Neural progenitor cell (in vitro differentiated cells): Measurements from ENCODE around the gene TIAM2. TPM values are rescaled to one million over a fixed set of nuclear protein-coding genes. Genes with fewer than 3 reads are reported as not detected.

ENCODE experiments used
- DNase-seq: peaks from one replicate; pipeline ENCODE4 v3.0.0-alpha.2; 2016; ENCODE audit warnings: low spot score
- H2AFZ ChIP-seq: fragments of 200-600 bp; sonication (generic); replicated peaks from 2 replicates; pipeline ENCODE4 v1.6.1; 2016; ENCODE audit warnings: antibody characterized with exemption
- H3F3A ChIP-seq: fragments of 200-600 bp; sonication (generic); 2 replicates; pipeline ENCODE4 v1.6.1; 2016; ENCODE audit warnings: antibody characterized with exemption, low read depth
- H3K27ac ChIP-seq: fragments of 200-600 bp; sonication (generic); 2 replicates; pipeline ENCODE4 v1.5.1; 2016; ENCODE audit warnings: mild to moderate bottlenecking
- H3K27me3 ChIP-seq: fragments of 200-600 bp; sonication (generic); 2 replicates; pipeline ENCODE4 v1.6.1; 2016; ENCODE audit warnings: mild to moderate bottlenecking, moderate library complexity
- H3K36me3 ChIP-seq: fragments of 200-600 bp; sonication (generic); 2 replicates; pipeline ENCODE4 v1.5.1; 2016
- H3K4me1 ChIP-seq: fragments of 200-600 bp; sonication (generic); 2 replicates; pipeline ENCODE4 v1.6.1; 2016; ENCODE audit warnings: mixed run types
- H3K4me2 ChIP-seq: fragments of 200-600 bp; sonication (generic); 2 replicates; pipeline ENCODE4 v1.6.1; 2016
- H3K4me3 ChIP-seq: fragments of 200-600 bp; sonication (generic); 2 replicates; pipeline ENCODE4 v1.5.1; 2016
- H3K79me2 ChIP-seq: fragments of 200-600 bp; sonication (generic); 2 replicates; pipeline ENCODE4 v1.6.1; 2016; ENCODE audit warnings: low read depth
- H3K9ac ChIP-seq: fragments of 200-600 bp; sonication (generic); 2 replicates; pipeline ENCODE4 v1.6.1; 2016
- H3K9me3 ChIP-seq: fragments of 200-600 bp; sonication (generic); 2 replicates; pipeline ENCODE4 v1.5.1; 2016; ENCODE audit warnings: low read depth
- H4K20me1 ChIP-seq: fragments of 200-600 bp; sonication (generic); 2 replicates; pipeline ENCODE4 v1.6.1; 2016; ENCODE audit warnings: low read depth
- H3K27ac Mint-ChIP-seq: 3 replicates; pipeline ENCODE4 v1.8.0; 2021; ENCODE audit warnings: mixed read lengths
- H3K27me3 Mint-ChIP-seq: 2 replicates; pipeline ENCODE4 v1.8.0; 2022; ENCODE audit warnings: low read depth, mild to moderate bottlenecking, inconsistent platforms, moderate library complexity, mixed read lengths; ENCODE audit not compliant: insufficient read depth
- H3K36me3 Mint-ChIP-seq: 3 replicates; pipeline ENCODE4 v1.8.0; 2021; ENCODE audit warnings: mixed read lengths
- H3K4me1 Mint-ChIP-seq: 3 replicates; pipeline ENCODE4 v1.8.0; 2021; ENCODE audit warnings: mixed read lengths
- H3K4me3 Mint-ChIP-seq: 3 replicates; pipeline ENCODE4 v1.8.0; 2021; ENCODE audit warnings: mild to moderate bottlenecking, moderate library complexity, mixed read lengths
- H3K9me3 Mint-ChIP-seq: 3 replicates; pipeline ENCODE4 v1.8.0; 2020; ENCODE audit warnings: mixed read lengths
- EZH2 ChIP-seq: fragments of 200-600 bp; sonication (generic); IDR thresholded peaks from 2 replicates; pipeline ENCODE4 v1.6.1; 2017; ENCODE audit warnings: antibody characterized with exemption, mild to moderate bottlenecking, moderate library complexity
- EZH2phosphoT487 ChIP-seq: fragments of 200-600 bp; sonication (generic); IDR thresholded peaks from 2 replicates; pipeline ENCODE4 v1.6.1; 2017; ENCODE audit warnings: antibody characterized with exemption
- total RNA-seq: library from RNA; depleted of rRNA; stranded (reverse); fragments of >200 nt; gene quantifications from 2 replicates; pipeline ENCODE4 v1.2.3, GENCODE V29; 2015; ENCODE audit warnings: low replicate concordance
- TF ChIP-seq, protein P1 (sequence below): fragments of 200-600 bp; sonication (generic); IDR thresholded peaks from 2 replicates; pipeline ENCODE4 v1.5.1; 2017; ENCODE audit warnings: antibody characterized with exemption, mild to moderate bottlenecking

The TIAM2 gene
- total RNA-seq, 1 donor from 2014 or later = 22.8 TPM

GRCh38 chr6:155050311-155050710 lies 55.2 kb downstream of the TIAM2 start:
- Mint-ChIP-seq H3K27ac (no peak overlapping the region), H3K9me3 (no peaks in the 10 kb centered on the region), H3K27me3 (no peaks in the 10 kb centered on the region), H3K4me3 (no peak overlapping the region), H3K4me1 (peaks cover 10% of the 10 kb centered on the region), H3K36me3 (no peaks in the 10 kb centered on the region)
- Histone ChIP-seq H2AFZ (no peak overlapping the region), H3K4me2 (no peak overlapping the region), H4K20me1 (no peaks in the 10 kb centered on the region), H3K36me3 (no peaks in the 10 kb centered on the region), H3K27ac (no peak overlapping the region), H3K9ac (no peak overlapping the region), H3K4me3 (no peak overlapping the region), H3K27me3 (no peaks in the 10 kb centered on the region), H3F3A (no peaks in the 10 kb centered on the region), H3K79me2 (no peaks in the 10 kb centered on the region), H3K9me3 (no peaks in the 10 kb centered on the region), H3K4me1 (peaks cover 6% of the 10 kb centered on the region)
- TF ChIP-seq EZH2 = no peak
- DNase-seq = no peak

DNA sequence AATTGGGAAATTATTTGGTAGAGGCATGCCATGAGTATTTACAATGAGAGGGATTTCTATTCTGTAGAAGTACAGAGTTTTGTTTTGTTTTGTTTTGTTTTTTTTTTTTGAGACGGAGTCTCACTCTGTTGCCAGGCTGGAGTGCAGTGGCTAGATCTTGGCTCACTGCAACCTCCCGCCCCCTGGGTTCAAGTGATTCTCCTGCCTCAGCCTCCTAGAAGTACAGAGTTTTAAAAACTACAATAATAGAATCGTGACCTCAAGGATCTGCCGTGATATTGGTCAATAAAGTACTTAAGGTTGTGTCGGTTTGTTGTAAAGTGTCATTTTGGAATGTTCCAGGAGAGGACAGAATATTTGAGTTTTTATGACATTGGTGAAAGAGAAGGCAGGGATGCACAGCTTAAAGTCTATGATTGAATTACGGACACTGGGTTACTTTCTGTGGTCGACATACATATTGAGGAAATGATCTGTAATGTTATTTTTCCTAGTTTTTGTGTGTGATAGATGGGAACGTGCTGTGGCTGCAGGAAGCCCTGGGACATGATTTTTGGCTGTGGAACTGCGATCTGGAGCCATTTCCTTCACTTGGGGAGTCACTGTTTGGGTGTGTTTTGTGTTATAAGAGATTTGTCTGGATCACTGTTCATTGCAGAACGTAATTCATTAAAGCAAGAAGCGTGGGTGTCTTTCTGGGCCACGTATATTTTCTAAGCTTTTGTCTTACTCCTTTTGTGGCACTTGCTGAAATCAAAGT lies 59.6 kb downstream of the TIAM2 start:
- H3K4me1 Mint-ChIP-seq = no peaks in the 10 kb centered on the region
- H3K27ac ChIP-seq = no peak overlapping the region
- H4K20me1 ChIP-seq = no peaks in the 10 kb centered on the region
- H3K27me3 ChIP-seq = no peaks in the 10 kb centered on the region
- H3K9me3 ChIP-seq = no peaks in the 10 kb centered on the region
- no peaks in the 10 kb centered on the region for H3K27me3 Mint-ChIP-seq
- no peaks in the 10 kb centered on the region for H3F3A ChIP-seq
- no peak overlapping the region for H2AFZ ChIP-seq
- no peak overlapping the region for H3K27ac Mint-ChIP-seq
- DNase-seq = no peak
- H3K36me3 ChIP-seq = no peaks in the 10 kb centered on the region
- no peak overlapping the region for H3K4me3 ChIP-seq
- H3K4me3 Mint-ChIP-seq = no peak overlapping the region
- H3K36me3 Mint-ChIP-seq = no peaks in the 10 kb centered on the region
- H3K9me3 Mint-ChIP-seq = no peaks in the 10 kb centered on the region
- TF ChIP-seq, protein P1, sequence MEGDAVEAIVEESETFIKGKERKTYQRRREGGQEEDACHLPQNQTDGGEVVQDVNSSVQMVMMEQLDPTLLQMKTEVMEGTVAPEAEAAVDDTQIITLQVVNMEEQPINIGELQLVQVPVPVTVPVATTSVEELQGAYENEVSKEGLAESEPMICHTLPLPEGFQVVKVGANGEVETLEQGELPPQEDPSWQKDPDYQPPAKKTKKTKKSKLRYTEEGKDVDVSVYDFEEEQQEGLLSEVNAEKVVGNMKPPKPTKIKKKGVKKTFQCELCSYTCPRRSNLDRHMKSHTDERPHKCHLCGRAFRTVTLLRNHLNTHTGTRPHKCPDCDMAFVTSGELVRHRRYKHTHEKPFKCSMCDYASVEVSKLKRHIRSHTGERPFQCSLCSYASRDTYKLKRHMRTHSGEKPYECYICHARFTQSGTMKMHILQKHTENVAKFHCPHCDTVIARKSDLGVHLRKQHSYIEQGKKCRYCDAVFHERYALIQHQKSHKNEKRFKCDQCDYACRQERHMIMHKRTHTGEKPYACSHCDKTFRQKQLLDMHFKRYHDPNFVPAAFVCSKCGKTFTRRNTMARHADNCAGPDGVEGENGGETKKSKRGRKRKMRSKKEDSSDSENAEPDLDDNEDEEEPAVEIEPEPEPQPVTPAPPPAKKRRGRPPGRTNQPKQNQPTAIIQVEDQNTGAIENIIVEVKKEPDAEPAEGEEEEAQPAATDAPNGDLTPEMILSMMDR = no peak
- TF ChIP-seq EZH2 = no peak
- no peak for TF ChIP-seq EZH2phosphoT487
- no peaks in the 10 kb centered on the region for H3K4me1 ChIP-seq
- H3K79me2 ChIP-seq = no peaks in the 10 kb centered on the region
- H3K4me2 ChIP-seq = no peak overlapping the region
- H3K9ac ChIP-seq = no peak overlapping the region

- Histone ChIP-seq H3K9ac (no peak overlapping the region), H3K27ac (no peak overlapping the region), H3K36me3 (no peaks in the 10 kb centered on the region), H4K20me1 (no peaks in the 10 kb centered on the region), H3K4me2 (no peak overlapping the region), H3K79me2 (no peaks in the 10 kb centered on the region), H3K4me3 (no peak overlapping the region), H3K9me3 (no peaks in the 10 kb centered on the region), H3K27me3 (no peaks in the 10 kb centered on the region), H3F3A (no peaks in the 10 kb centered on the region), H2AFZ (no peak overlapping the region), H3K4me1 (no peaks in the 10 kb centered on the region)
- no peak overlapping the region for H3K4me3 Mint-ChIP-seq
- no peaks in the 10 kb centered on the region for H3K4me1 Mint-ChIP-seq
- DNase-seq = no peak
- no peak overlapping the region for H3K27ac Mint-ChIP-seq
- no peaks in the 10 kb centered on the region for H3K9me3 Mint-ChIP-seq
- TF ChIP-seq, protein P1 = no peak
- TF ChIP-seq EZH2phosphoT487 = no peak
- no peak for TF ChIP-seq EZH2
- no peaks in the 10 kb centered on the region for H3K36me3 Mint-ChIP-seq
- H3K27me3 Mint-ChIP-seq = no peaks in the 10 kb centered on the region
Measured at GRCh38 chr6:155055729-155056128, 60.6 kb downstream of the TIAM2 start.

DNA sequence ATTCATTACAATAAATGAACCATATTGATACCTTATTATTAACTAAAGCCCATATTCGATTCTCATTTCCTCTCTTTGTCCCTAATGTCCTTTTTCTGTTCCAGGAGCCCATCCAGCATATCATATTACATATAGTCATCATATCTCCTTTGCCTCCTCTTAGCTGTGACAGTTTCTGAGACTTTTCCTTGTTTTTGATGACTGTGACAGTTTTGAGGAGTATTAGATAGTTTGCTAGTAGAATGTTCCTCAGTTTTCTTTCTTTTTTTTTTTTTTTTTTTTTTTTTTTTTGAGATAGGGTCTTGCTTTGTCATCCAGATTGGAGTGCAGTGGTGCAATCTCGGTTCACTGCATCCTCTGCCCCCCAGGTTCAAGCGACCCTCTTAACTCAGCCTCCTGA lies 61.6 kb downstream of the TIAM2 start:
- Mint-ChIP-seq H3K27me3 (no peaks in the 10 kb centered on the region), H3K9me3 (no peaks in the 10 kb centered on the region), H3K4me1 (no peaks in the 10 kb centered on the region), H3K27ac (no peak overlapping the region), H3K36me3 (no peaks in the 10 kb centered on the region), H3K4me3 (no peak overlapping the region)
- Histone ChIP-seq H3K36me3 (no peaks in the 10 kb centered on the region), H2AFZ (no peak overlapping the region), H3K4me1 (no peaks in the 10 kb centered on the region), H3K9ac (no peak overlapping the region), H3K27me3 (no peaks in the 10 kb centered on the region), H3K9me3 (no peaks in the 10 kb centered on the region), H3K4me3 (no peak overlapping the region), H3K79me2 (no peaks in the 10 kb centered on the region), H3K27ac (no peak overlapping the region), H4K20me1 (no peaks in the 10 kb centered on the region), H3F3A (no peaks in the 10 kb centered on the region), H3K4me2 (no peak overlapping the region)
- TF ChIP-seq, protein P1 = no peak
- TF ChIP-seq EZH2phosphoT487 = no peak
- TF ChIP-seq EZH2 = no peak
- DNase-seq = no peak
